Measurements from ENCODE around the gene KCNMA1.

KCNMA1 gene

GRCh38 chr10:77248104-77248790 is 389.4 kb downstream of the KCNMA1 start:
- Histone ChIP-seq H3K27ac (ENCODE audit: insufficient read depth, low read depth, low read length, poor library complexity, severe bottlenecking) (no peak overlapping the region), H3K9me3 (ENCODE audit: control insufficient read depth, low read length) (no peaks in the 10 kb centered on the region), H3K4me1 (ENCODE audit: control insufficient read depth, insufficient read depth, low read length) (peaks cover 4% of the 10 kb centered on the region), H3K27me3 (ENCODE audit: control insufficient read depth, insufficient read depth, low read length, poor library complexity, severe bottlenecking) (no peaks in the 10 kb centered on the region), H3K4me3 (ENCODE audit: insufficient read depth, low read depth, low read length) (no peak overlapping the region), H3K36me3 (ENCODE audit: control insufficient read depth, insufficient read depth, low read length) (no peaks in the 10 kb centered on the region)
- 82 to 89% methylated on average over 4 to 5 of the region's 5 CpGs for WGBS, 2 experiments

- Histone ChIP-seq H3K4me1 (ENCODE audit: control insufficient read depth, insufficient read depth, low read length) (no peaks in the 10 kb centered on the region), H3K36me3 (ENCODE audit: control insufficient read depth, insufficient read depth, low read length) (no peaks in the 10 kb centered on the region), H3K27ac (ENCODE audit: insufficient read depth, low read depth, low read length, poor library complexity, severe bottlenecking) (no peak overlapping the region), H3K9me3 (ENCODE audit: control insufficient read depth, low read length) (no peaks in the 10 kb centered on the region), H3K27me3 (ENCODE audit: control insufficient read depth, insufficient read depth, low read length, poor library complexity, severe bottlenecking) (no peaks in the 10 kb centered on the region), H3K4me3 (ENCODE audit: insufficient read depth, low read depth, low read length) (no peak overlapping the region)
- WGBS, 2 experiments, result 89 to 93% methylated on average over 12 of the region's 12 CpGs
Measured at GRCh38 chr10:77247031-77247990, 390.3 kb downstream of the KCNMA1 start.

DNA sequence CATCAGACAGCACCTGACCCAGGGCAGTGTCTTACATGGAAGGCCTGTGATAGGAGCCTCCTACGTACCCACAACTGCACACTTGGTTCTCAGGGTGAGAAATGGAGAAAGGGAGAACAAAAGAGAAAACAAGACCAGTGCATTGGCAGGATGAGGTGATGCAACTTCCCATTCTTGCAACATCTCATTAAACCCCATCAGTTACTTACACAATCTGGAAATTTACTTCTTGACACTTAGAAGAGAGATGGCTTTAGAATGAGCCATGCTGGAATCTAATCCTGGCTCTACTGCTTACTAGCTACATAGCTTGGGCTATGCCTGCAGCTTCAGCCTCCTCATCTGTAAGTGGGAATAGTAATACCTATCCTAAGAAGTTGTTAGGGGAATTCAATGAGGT is 391.7 kb downstream of the KCNMA1 start:
- no peaks in the 10 kb centered on the region for H3K4me1 ChIP-seq (ENCODE audit: control insufficient read depth, insufficient read depth, low read length)
- no peaks in the 10 kb centered on the region for H3K36me3 ChIP-seq (ENCODE audit: control insufficient read depth, insufficient read depth, low read length)
- no peaks in the 10 kb centered on the region for H3K27me3 ChIP-seq (ENCODE audit: control insufficient read depth, insufficient read depth, low read length, poor library complexity, severe bottlenecking)
- H3K27ac ChIP-seq (ENCODE audit: insufficient read depth, low read depth, low read length, poor library complexity, severe bottlenecking), result no peak overlapping the region
- 83 to 94% methylated on average over 1 of the region's 1 CpG for WGBS, 2 experiments
- H3K4me3 ChIP-seq (ENCODE audit: insufficient read depth, low read depth, low read length), result no peak overlapping the region
- H3K9me3 ChIP-seq (ENCODE audit: control insufficient read depth, low read length), result no peaks in the 10 kb centered on the region

GRCh38 chr10:77244746-77245145 is 392.9 kb downstream of the KCNMA1 start:
- WGBS, 2 experiments, result 83 to 91% methylated on average over 2 of the region's 2 CpGs

GRCh38 chr10:77244286-77244685 is 393.3 kb downstream of the KCNMA1 start:
- Histone ChIP-seq H3K27ac (ENCODE audit: insufficient read depth, low read depth, low read length, poor library complexity, severe bottlenecking) (no peak overlapping the region), H3K4me3 (ENCODE audit: insufficient read depth, low read depth, low read length) (no peak overlapping the region), H3K9me3 (ENCODE audit: control insufficient read depth, low read length) (no peaks in the 10 kb centered on the region), H3K27me3 (ENCODE audit: control insufficient read depth, insufficient read depth, low read length, poor library complexity, severe bottlenecking) (no peaks in the 10 kb centered on the region), H3K36me3 (ENCODE audit: control insufficient read depth, insufficient read depth, low read length) (no peaks in the 10 kb centered on the region), H3K4me1 (ENCODE audit: control insufficient read depth, insufficient read depth, low read length) (no peaks in the 10 kb centered on the region)
- WGBS, 2 experiments, result 88 to 93% methylated on average over 2 of the region's 2 CpGs

More at GRCh38 chr10:77244746-77245145, 392.9 kb downstream of the KCNMA1 start:
- Histone ChIP-seq H3K27ac (ENCODE audit: insufficient read depth, low read depth, low read length, poor library complexity, severe bottlenecking) (no peak overlapping the region), H3K9me3 (ENCODE audit: control insufficient read depth, low read length) (no peaks in the 10 kb centered on the region), H3K27me3 (ENCODE audit: control insufficient read depth, insufficient read depth, low read length, poor library complexity, severe bottlenecking) (no peaks in the 10 kb centered on the region), H3K36me3 (ENCODE audit: control insufficient read depth, insufficient read depth, low read length) (no peaks in the 10 kb centered on the region), H3K4me1 (ENCODE audit: control insufficient read depth, insufficient read depth, low read length) (no peaks in the 10 kb centered on the region), H3K4me3 (ENCODE audit: insufficient read depth, low read depth, low read length) (no peak overlapping the region)

- Histone ChIP-seq H3K36me3 (ENCODE audit: control insufficient read depth, insufficient read depth, low read length) (no peaks in the 10 kb centered on the region), H3K4me3 (ENCODE audit: insufficient read depth, low read depth, low read length) (no peak overlapping the region), H3K4me1 (ENCODE audit: control insufficient read depth, insufficient read depth, low read length) (no peaks in the 10 kb centered on the region), H3K27me3 (ENCODE audit: control insufficient read depth, insufficient read depth, low read length, poor library complexity, severe bottlenecking) (no peaks in the 10 kb centered on the region), H3K27ac (ENCODE audit: insufficient read depth, low read depth, low read length, poor library complexity, severe bottlenecking) (no peak overlapping the region), H3K9me3 (ENCODE audit: control insufficient read depth, low read length) (no peaks in the 10 kb centered on the region)
- WGBS, 2 experiments, result 82 to 84% methylated on average over 3 of the region's 3 CpGs
Measured at GRCh38 chr10:77241350-77241725, 396.3 kb downstream of the KCNMA1 start.

- Histone ChIP-seq H3K4me3 (ENCODE audit: insufficient read depth, low read depth, low read length) (no peak overlapping the region), H3K27ac (ENCODE audit: insufficient read depth, low read depth, low read length, poor library complexity, severe bottlenecking) (no peak overlapping the region), H3K36me3 (ENCODE audit: control insufficient read depth, insufficient read depth, low read length) (no peaks in the 10 kb centered on the region), H3K4me1 (ENCODE audit: control insufficient read depth, insufficient read depth, low read length) (no peaks in the 10 kb centered on the region), H3K27me3 (ENCODE audit: control insufficient read depth, insufficient read depth, low read length, poor library complexity, severe bottlenecking) (no peaks in the 10 kb centered on the region), H3K9me3 (ENCODE audit: control insufficient read depth, low read length) (no peaks in the 10 kb centered on the region)
- 91 to 97% methylated on average over 4 of the region's 4 CpGs for WGBS, 2 experiments
Measured at GRCh38 chr10:77240706-77241349, 396.8 kb downstream of the KCNMA1 start.

GRCh38 chr10:77240041-77240652 is 397.5 kb downstream of the KCNMA1 start:
- Histone ChIP-seq H3K9me3 (ENCODE audit: control insufficient read depth, low read length) (no peaks in the 10 kb centered on the region), H3K27ac (ENCODE audit: insufficient read depth, low read depth, low read length, poor library complexity, severe bottlenecking) (no peak overlapping the region), H3K4me1 (ENCODE audit: control insufficient read depth, insufficient read depth, low read length) (no peaks in the 10 kb centered on the region), H3K27me3 (ENCODE audit: control insufficient read depth, insufficient read depth, low read length, poor library complexity, severe bottlenecking) (no peaks in the 10 kb centered on the region), H3K36me3 (ENCODE audit: control insufficient read depth, insufficient read depth, low read length) (no peaks in the 10 kb centered on the region), H3K4me3 (ENCODE audit: insufficient read depth, low read depth, low read length) (no peak overlapping the region)
- WGBS, 2 experiments, result 91 to 92% methylated on average over 5 of the region's 5 CpGs

GRCh38 chr10:77237120-77237519 is 400.5 kb downstream of the KCNMA1 start:
- Histone ChIP-seq H3K4me1 (ENCODE audit: control insufficient read depth, insufficient read depth, low read length) (no peaks in the 10 kb centered on the region), H3K27me3 (ENCODE audit: control insufficient read depth, insufficient read depth, low read length, poor library complexity, severe bottlenecking) (no peaks in the 10 kb centered on the region), H3K4me3 (ENCODE audit: insufficient read depth, low read depth, low read length) (no peak overlapping the region), H3K9me3 (ENCODE audit: control insufficient read depth, low read length) (no peaks in the 10 kb centered on the region), H3K27ac (ENCODE audit: insufficient read depth, low read depth, low read length, poor library complexity, severe bottlenecking) (no peak overlapping the region), H3K36me3 (ENCODE audit: control insufficient read depth, insufficient read depth, low read length) (no peaks in the 10 kb centered on the region)

- Histone ChIP-seq H3K4me1 (ENCODE audit: control insufficient read depth, insufficient read depth, low read length) (no peaks in the 10 kb centered on the region), H3K27ac (ENCODE audit: insufficient read depth, low read depth, low read length, poor library complexity, severe bottlenecking) (no peak overlapping the region), H3K9me3 (ENCODE audit: control insufficient read depth, low read length) (no peaks in the 10 kb centered on the region), H3K36me3 (ENCODE audit: control insufficient read depth, insufficient read depth, low read length) (no peaks in the 10 kb centered on the region), H3K4me3 (ENCODE audit: insufficient read depth, low read depth, low read length) (no peak overlapping the region), H3K27me3 (ENCODE audit: control insufficient read depth, insufficient read depth, low read length, poor library complexity, severe bottlenecking) (no peaks in the 10 kb centered on the region)
- WGBS, 2 experiments, result 92 to 93% methylated on average over 2 of the region's 2 CpGs
Measured at GRCh38 chr10:77236700-77237099, 400.9 kb downstream of the KCNMA1 start.

All from ectodermal cell (in vitro differentiated cells).